HL-60 (cell line): ENCODE results near the gene SNX18.

Source experiments
- DNase-seq, 2 experiments: peaks; one replicate each; pipeline ENCODE4 v3.0.0-alpha.2; 2010 to 2020; ENCODE audit warnings: low read depth in 1 of 2, low spot score in 1 of 2
- H3K27ac ChIP-seq: fragments of 250-450 bp; sonication (Bioruptor Pico); replicated peaks from 2 replicates; pipeline ENCODE4 v1.5.1; 2020; ENCODE audit warnings: mild to moderate bottlenecking, moderate library complexity
- H3K27me3 ChIP-seq: fragments of 250-450 bp; sonication (Bioruptor Pico); 2 replicates; pipeline ENCODE4 v1.5.1; 2021; ENCODE audit warnings: mild to moderate bottlenecking, moderate library complexity; ENCODE audit not compliant: insufficient read depth, poor library complexity, severe bottlenecking
- H3K4me3 ChIP-seq: replicated peaks from 2 replicates; pipeline ENCODE4 v1.5.1; 2011; ENCODE audit warnings: mild to moderate bottlenecking, control low read depth, low read length; ENCODE audit not compliant: insufficient read depth
- CTCF ChIP-seq: IDR thresholded peaks from one replicate; pipeline ENCODE4 v1.5.1; 2011; ENCODE audit warnings: low read length, control low read depth, inconsistent platforms; ENCODE audit not compliant: insufficient read depth
- GABPA ChIP-seq: IDR thresholded peaks from 2 replicates; pipeline ENCODE4 v1.6.1; 2012; ENCODE audit warnings: low read depth
- POLR2AphosphoS5 ChIP-seq: IDR thresholded peaks from 2 replicates; pipeline ENCODE4 v1.6.1; 2012; ENCODE audit warnings: low read depth
- SPI1 ChIP-seq: IDR thresholded peaks from 2 replicates; pipeline ENCODE4 v1.6.1; 2012; ENCODE audit warnings: low read depth, mild to moderate bottlenecking, borderline replicate concordance
- TF ChIP-seq, protein P1 (sequence below): IDR thresholded peaks from 2 replicates; pipeline ENCODE4 v1.6.1; 2012; ENCODE audit warnings: low read depth; ENCODE audit not compliant: insufficient replicate concordance

Gene SNX18

GRCh38 chr5:54541823-54542783 lies 24.5 kb downstream of the SNX18 start:
- TF ChIP-seq, protein P1, sequence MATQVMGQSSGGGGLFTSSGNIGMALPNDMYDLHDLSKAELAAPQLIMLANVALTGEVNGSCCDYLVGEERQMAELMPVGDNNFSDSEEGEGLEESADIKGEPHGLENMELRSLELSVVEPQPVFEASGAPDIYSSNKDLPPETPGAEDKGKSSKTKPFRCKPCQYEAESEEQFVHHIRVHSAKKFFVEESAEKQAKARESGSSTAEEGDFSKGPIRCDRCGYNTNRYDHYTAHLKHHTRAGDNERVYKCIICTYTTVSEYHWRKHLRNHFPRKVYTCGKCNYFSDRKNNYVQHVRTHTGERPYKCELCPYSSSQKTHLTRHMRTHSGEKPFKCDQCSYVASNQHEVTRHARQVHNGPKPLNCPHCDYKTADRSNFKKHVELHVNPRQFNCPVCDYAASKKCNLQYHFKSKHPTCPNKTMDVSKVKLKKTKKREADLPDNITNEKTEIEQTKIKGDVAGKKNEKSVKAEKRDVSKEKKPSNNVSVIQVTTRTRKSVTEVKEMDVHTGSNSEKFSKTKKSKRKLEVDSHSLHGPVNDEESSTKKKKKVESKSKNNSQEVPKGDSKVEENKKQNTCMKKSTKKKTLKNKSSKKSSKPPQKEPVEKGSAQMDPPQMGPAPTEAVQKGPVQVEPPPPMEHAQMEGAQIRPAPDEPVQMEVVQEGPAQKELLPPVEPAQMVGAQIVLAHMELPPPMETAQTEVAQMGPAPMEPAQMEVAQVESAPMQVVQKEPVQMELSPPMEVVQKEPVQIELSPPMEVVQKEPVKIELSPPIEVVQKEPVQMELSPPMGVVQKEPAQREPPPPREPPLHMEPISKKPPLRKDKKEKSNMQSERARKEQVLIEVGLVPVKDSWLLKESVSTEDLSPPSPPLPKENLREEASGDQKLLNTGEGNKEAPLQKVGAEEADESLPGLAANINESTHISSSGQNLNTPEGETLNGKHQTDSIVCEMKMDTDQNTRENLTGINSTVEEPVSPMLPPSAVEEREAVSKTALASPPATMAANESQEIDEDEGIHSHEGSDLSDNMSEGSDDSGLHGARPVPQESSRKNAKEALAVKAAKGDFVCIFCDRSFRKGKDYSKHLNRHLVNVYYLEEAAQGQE, result no peak
- TF ChIP-seq CTCF, result no peak
- no peaks in the 10 kb centered on the region for H3K27me3 ChIP-seq
- H3K4me3 ChIP-seq, result no peak overlapping the region
- no peak for DNase-seq
- no peak overlapping the region for H3K27ac ChIP-seq

- no peak for DNase-seq
- Histone ChIP-seq H3K4me3 (no peak overlapping the region), H3K27me3 (no peaks in the 10 kb centered on the region), H3K27ac (no peak overlapping the region)
- TF ChIP-seq CTCF (no peak), POLR2AphosphoS5 (no peak), SPI1 (no peak), GABPA (no peak)
- TF ChIP-seq, protein P1, result no peak
These were observed 26.5 kb downstream of the SNX18 start for GRCh38 chr5:54544044-54544443.

DNA sequence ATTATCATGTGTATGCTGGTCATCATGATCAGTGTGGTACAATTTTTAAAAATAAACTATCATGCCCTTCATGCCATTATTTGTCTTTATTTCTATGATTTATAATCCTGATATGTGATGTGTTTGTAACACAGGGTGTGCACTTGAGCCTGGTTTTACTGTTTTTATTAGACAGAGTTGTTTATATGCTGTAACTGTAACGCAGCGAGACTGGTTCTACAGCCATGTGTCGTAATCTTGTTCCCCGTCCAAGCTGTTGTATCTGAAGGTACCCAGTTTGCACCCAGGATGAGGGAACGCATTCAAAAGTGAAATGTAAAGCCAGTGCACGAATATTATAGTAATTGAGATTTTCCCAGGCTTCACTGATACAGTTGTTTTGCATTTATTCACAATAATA lies 28.2 kb downstream of the SNX18 start:
- no peak for DNase-seq
- H3K4me3 ChIP-seq, result no peak overlapping the region
- no peak overlapping the region for H3K27ac ChIP-seq
- no peaks in the 10 kb centered on the region for H3K27me3 ChIP-seq
- TF ChIP-seq POLR2AphosphoS5 (no peak), GABPA (no peak), CTCF (no peak), SPI1 (no peak)
- TF ChIP-seq, protein P1, result no peak
